ENCODE measurements around the gene ARHGEF2. TPM values are rescaled to one million over a fixed set of nuclear protein-coding genes. Genes with fewer than 3 reads are reported as not detected.
"Not testable (repeated sequence)": the region's sequence is repeated elsewhere in the genome, so short reads cannot be mapped to it uniquely, and the experiment has no call there.

ARHGEF2 gene
- total and polyA plus RNA-seq, 4 donors = 58.3 to 217 (median 117) TPM

DNA sequence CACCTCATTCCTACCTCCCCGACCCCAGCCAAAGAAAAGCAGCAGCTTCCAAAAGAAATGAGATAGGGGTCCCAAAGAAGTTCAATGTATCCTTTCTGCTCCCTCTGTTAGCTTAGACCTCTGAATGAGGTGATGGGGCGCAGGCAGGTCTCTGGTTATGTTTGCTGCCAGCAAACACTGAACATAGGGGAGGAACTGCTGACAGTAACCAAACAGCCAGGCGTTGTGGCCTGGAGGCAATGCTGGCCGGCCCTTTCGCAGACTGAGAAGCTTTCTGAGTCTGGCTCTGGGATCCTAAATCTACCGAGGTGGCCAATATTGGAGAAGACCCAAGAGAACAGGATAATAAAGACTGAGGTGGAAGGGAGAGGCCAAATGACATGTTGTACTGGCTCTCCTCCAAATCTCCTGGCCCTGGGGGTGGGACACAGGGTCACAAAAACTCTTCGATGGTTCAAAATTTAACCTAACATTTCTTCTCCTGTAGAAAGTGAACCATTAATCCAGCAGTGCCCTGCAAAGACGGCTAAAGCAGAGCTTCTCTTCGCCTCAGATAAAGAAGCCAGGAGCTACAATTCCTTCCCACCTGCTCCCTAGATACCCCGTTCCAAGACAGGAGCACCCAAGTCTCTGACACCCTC lies 22.8 kb upstream of the ARHGEF2 start:
- H3K9me3 ChIP-seq (ENCODE audit: control insufficient read depth, low read length) = no peaks in the 10 kb centered on the region
- ATAC-seq (ENCODE audit: low FRiP score) = no peak
- DNase-seq = no peak
- H3K27ac ChIP-seq (ENCODE audit: low read depth in 1 of 2, low read length in 2 of 2) = no peak overlapping the region
- intact Hi-C loops (cut with DNase I) = no loop called here
- no peaks in the 10 kb centered on the region for H3K4me1 ChIP-seq (ENCODE audit: control insufficient read depth in 1 of 2, insufficient read depth in 2 of 2, low read length in 2 of 2)
- 62 to 65% methylated on average over 10 of the region's 10 CpGs for WGBS, 2 donors
- no peak overlapping the region for H3K4me3 ChIP-seq (ENCODE audit: low read length in 2 of 2)
- no peaks in the 10 kb centered on the region for H3K27me3 ChIP-seq (ENCODE audit: control insufficient read depth in 1 of 2, insufficient read depth in 2 of 2, low read length in 1 of 2)
- H3K36me3 ChIP-seq (ENCODE audit: control insufficient read depth in 1 of 2, insufficient read depth in 2 of 2, low read length in 1 of 2) = no peaks in the 10 kb centered on the region

DNA sequence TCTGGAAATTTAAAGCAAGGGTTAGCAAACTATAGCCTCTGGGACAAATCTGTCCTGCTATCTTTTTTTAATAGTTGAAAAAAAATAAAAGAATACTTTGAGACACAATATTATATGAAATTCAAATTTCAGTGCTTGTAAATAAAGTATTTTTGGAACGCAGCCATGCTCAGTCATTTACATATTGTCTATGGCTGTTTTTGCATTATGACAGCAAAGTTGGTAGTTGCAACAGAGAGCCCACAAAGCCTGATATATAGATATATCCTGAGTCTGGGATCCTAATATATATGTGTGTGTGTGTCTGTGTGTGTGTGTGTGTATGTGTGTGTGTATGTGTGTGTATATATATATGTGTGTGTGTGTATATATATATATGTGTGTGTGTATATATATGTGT lies 21.6 kb upstream of the ARHGEF2 start:
- Histone ChIP-seq H3K27ac (ENCODE audit: low read depth in 1 of 2, low read length in 2 of 2) (no peak overlapping the region), H3K4me3 (ENCODE audit: low read length in 2 of 2) (no peak overlapping the region), H3K27me3 (ENCODE audit: control insufficient read depth in 1 of 2, insufficient read depth in 2 of 2, low read length in 1 of 2) (no peaks in the 10 kb centered on the region), H3K36me3 (ENCODE audit: control insufficient read depth in 1 of 2, insufficient read depth in 2 of 2, low read length in 1 of 2) (no peaks in the 10 kb centered on the region), H3K9me3 (ENCODE audit: control insufficient read depth, low read length) (no peaks in the 10 kb centered on the region), H3K4me1 (ENCODE audit: control insufficient read depth in 1 of 2, insufficient read depth in 2 of 2, low read length in 2 of 2) (no peaks in the 10 kb centered on the region)
- intact Hi-C loops (cut with DNase I) = no loop called here
- no peak for ATAC-seq (ENCODE audit: low FRiP score)
- no peak for DNase-seq
- 80 to 88% methylated on average over 1 of the region's 1 CpG for WGBS, 2 donors

DNA sequence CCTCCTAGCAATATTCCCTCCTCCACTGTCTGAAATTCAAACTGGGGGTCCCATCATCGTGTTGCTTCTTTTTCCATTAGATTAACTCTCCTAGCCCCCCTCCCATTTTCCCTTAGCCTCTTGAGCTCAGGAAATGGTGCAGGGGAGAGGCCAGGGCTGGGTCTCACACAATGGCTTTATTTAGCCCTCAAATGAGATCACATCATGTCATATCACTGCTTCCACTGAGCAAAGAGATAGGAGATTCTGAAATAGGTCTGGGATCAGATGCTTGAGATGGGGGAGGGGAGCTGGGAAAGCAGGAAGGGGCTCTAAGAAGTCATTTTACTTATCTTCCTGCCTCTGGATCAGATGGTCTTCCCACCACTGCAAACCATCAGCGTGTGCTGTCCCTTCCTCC lies 17.8 kb upstream of the ARHGEF2 start:
- WGBS, 2 donors = 37 to 42% methylated on average over 2 of the region's 2 CpGs
- no peak overlapping the region for H3K4me3 ChIP-seq (ENCODE audit: low read length in 2 of 2)
- H3K27ac ChIP-seq (ENCODE audit: low read depth in 1 of 2, low read length in 2 of 2) = no peak overlapping the region
- DNase-seq (no peak), ATAC-seq (ENCODE audit: low FRiP score) (no peak)
- intact Hi-C loops (cut with DNase I) = no loop called here
- H3K9me3 ChIP-seq (ENCODE audit: control insufficient read depth, low read length) = no peaks in the 10 kb centered on the region
- no peaks in the 10 kb centered on the region for H3K4me1 ChIP-seq (ENCODE audit: control insufficient read depth in 1 of 2, insufficient read depth in 2 of 2, low read length in 2 of 2)
- no peaks in the 10 kb centered on the region for H3K27me3 ChIP-seq (ENCODE audit: control insufficient read depth in 1 of 2, insufficient read depth in 2 of 2, low read length in 1 of 2)
- H3K36me3 ChIP-seq (ENCODE audit: control insufficient read depth in 1 of 2, insufficient read depth in 2 of 2, low read length in 1 of 2) = no peaks in the 10 kb centered on the region

DNA sequence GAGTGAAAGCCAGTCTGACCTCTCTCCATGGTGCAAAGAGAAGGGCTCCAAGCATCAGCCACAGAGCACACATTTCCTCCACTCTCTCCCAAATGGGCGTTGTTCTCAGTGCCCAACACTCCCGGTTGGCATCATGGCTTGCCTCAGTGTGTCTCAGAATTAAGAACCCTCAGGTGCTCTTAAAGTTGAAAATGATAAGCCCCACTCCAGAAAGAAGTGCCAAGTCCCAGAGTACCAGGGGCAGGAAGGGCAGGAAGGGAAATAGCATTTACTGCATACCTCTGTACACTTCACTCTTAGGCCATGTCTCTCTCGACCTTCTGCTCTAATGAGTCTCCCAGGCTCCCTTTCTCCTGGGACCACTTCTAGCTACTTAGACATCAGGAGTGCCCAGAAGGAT lies 15.2 kb upstream of the ARHGEF2 start:
- no peaks in the 10 kb centered on the region for H3K36me3 ChIP-seq (ENCODE audit: control insufficient read depth in 1 of 2, insufficient read depth in 2 of 2, low read length in 1 of 2)
- no peaks in the 10 kb centered on the region for H3K27me3 ChIP-seq (ENCODE audit: control insufficient read depth in 1 of 2, insufficient read depth in 2 of 2, low read length in 1 of 2)
- H3K9me3 ChIP-seq (ENCODE audit: control insufficient read depth, low read length) = no peaks in the 10 kb centered on the region
- intact Hi-C loops (cut with DNase I) = no loop called here
- H3K4me1 ChIP-seq (ENCODE audit: control insufficient read depth in 1 of 2, insufficient read depth in 2 of 2, low read length in 2 of 2) = no peaks in the 10 kb centered on the region
- no peak for ATAC-seq (ENCODE audit: low FRiP score)
- no peak for DNase-seq
- WGBS, 2 donors = 75 to 83% methylated on average over 3 of the region's 3 CpGs
- no peak overlapping the region for H3K27ac ChIP-seq (ENCODE audit: low read depth in 1 of 2, low read length in 2 of 2)
- no peak overlapping the region for H3K4me3 ChIP-seq (ENCODE audit: low read length in 2 of 2)

DNA sequence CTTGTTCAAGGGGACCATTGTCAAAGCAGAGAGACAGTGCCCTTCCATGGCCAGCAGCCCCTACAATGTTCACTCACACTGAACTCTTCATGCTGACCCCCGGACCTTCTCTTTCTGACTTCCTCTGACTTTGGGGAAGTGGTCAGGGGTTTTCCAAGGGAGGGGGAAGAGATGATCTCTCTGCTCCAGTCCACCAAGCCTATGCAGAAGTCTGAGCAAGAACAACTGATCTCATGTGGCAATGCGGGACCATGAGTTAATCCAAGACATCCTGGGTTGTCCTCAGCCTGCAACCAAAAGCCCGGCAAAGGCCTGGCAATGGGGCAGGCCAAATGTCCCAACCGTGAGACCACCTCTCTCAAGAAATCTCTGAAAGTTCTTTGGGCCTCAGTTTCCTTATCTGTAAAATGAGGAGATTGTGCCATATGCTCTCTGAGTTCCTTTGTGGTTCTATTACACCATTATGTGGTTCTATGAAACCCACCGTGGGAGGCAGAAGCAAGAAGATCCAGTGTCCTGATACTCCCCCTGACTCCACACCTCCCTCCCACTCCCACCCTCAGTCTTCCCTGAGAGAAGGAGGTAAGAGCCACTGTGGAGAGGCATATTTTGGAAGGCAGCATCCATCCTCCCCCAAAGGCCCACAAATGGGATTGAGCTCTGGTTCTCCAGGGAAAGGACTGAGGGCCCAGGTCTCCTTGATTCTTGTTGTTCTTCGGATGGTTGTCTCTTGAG lies 11.8 kb upstream of the ARHGEF2 start:
- no peak for DNase-seq
- 86 to 89% methylated on average over 6 of the region's 6 CpGs for WGBS, 2 donors

DNA sequence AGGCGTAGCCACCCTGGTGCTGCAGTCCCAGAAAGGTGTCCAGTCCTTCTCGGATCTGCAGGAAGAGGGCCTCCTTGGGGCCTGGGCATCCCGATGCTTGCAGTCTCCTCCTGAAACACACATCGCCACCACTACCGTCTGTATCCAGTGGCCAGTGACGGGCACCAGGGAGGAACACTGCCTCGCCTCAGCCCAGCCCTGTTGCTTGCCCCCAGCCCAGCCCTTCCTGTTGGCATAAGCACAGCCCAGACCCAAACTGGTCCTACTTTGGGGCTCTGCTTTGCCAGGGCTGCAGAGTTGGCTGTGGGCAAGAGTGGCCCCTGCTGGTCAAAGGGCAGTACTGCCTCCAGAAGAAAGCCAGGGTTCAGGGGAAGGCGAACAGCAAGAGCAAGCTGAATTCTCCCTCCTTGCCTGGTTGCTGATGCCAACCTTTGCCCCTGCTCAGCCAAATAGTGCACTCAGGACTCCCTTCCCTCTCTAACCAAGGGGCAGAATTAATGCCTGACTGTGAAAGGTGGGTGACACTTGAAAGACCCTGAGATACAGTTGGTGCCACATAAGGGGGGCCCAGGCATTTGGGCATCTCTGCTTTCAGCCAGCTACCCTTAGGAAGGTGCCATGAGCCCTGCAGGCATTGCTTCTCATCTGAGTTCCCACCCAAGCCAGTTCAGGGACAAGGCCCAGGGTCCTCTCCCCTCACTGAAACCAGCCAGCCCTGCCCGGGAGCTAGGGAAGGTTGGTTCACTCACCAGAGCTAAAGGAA lies 11.1 kb upstream of the ARHGEF2 start:
- Histone ChIP-seq H3K27ac (ENCODE audit: low read depth in 1 of 2, low read length in 2 of 2) (peak overlapping the region; percentile 14 to 66), H3K4me1 (ENCODE audit: control insufficient read depth in 1 of 2, insufficient read depth in 2 of 2, low read length in 2 of 2) (no peaks in the 10 kb centered on the region), H3K9me3 (ENCODE audit: control insufficient read depth, low read length) (no peaks in the 10 kb centered on the region), H3K4me3 (ENCODE audit: low read length in 2 of 2) (peak overlapping the region; percentile 17 to 39), H3K27me3 (ENCODE audit: control insufficient read depth in 1 of 2, insufficient read depth in 2 of 2, low read length in 1 of 2) (no peaks in the 10 kb centered on the region), H3K36me3 (ENCODE audit: control insufficient read depth in 1 of 2, insufficient read depth in 2 of 2, low read length in 1 of 2) (no peaks in the 10 kb centered on the region)
- ATAC-seq (ENCODE audit: low FRiP score) (peak; percentile 97), DNase-seq (peak; percentile 87 to 89)
- intact Hi-C loops (cut with DNase I) = loop anchor here (1.0 to 2.0 kb wide), 2 partner anchors 51 kb away; no protein-coding TSS in a partner anchor
- WGBS, 2 donors = 12% methylated on average over 9 of the region's 9 CpGs

More for the DNA sequence above, 11.8 kb upstream of the ARHGEF2 start:
- Histone ChIP-seq H3K4me3 (ENCODE audit: low read length in 2 of 2) (no peak overlapping the region), H3K4me1 (ENCODE audit: control insufficient read depth in 1 of 2, insufficient read depth in 2 of 2, low read length in 2 of 2) (no peaks in the 10 kb centered on the region), H3K9me3 (ENCODE audit: control insufficient read depth, low read length) (no peaks in the 10 kb centered on the region), H3K27me3 (ENCODE audit: control insufficient read depth in 1 of 2, insufficient read depth in 2 of 2, low read length in 1 of 2) (no peaks in the 10 kb centered on the region), H3K36me3 (ENCODE audit: control insufficient read depth in 1 of 2, insufficient read depth in 2 of 2, low read length in 1 of 2) (no peaks in the 10 kb centered on the region), H3K27ac (ENCODE audit: low read depth in 1 of 2, low read length in 2 of 2) (no peak overlapping the region)
- intact Hi-C loops (cut with DNase I) = no loop called here
- peak; percentile 3 for ATAC-seq (ENCODE audit: low FRiP score)

DNA sequence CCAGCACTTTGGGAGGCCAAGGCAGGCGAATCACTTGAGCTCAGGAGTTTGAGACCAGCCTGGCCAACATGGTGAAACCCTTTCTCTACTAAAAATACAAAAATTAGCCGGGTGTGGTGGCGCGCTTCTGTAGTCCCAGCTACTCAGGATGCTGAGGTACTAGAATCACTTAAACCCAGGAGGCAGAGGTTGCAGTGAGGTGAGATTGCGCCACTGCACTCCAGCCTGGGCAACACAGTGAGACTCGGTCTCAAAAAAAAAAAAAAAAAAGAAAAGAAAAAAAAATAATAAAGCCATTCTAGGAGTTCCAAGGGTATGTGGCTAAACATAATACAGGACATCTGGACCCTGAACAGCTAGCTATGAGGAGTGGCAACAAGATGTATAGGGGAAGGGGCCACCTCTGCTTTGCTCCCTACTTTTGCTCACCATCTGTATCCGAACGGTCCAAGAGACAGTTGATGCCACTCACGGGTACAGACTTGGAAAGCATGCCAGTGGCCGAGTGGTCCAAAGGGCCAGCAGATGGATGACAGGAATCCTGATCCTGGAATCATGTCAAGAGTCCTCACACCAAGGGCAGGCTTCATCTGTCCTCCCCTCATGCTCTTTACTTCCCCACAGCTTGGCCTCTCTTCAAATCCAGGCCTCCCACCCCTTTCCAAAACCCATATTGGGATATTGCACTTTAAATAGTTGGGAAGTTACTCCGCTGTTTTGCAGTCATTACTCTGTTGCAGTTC lies 6.7 kb upstream of the ARHGEF2 start:
- DNase-seq; H3K27me3 ChIP-seq (ENCODE audit: control insufficient read depth in 1 of 2, insufficient read depth in 2 of 2, low read length in 1 of 2); H3K4me3 ChIP-seq (ENCODE audit: low read length in 2 of 2); intact Hi-C loops (cut with DNase I); ATAC-seq (ENCODE audit: low FRiP score); H3K36me3 ChIP-seq (ENCODE audit: control insufficient read depth in 1 of 2, insufficient read depth in 2 of 2, low read length in 1 of 2); H3K9me3 ChIP-seq (ENCODE audit: control insufficient read depth, low read length): not testable (repeated sequence)
- WGBS, 2 donors = 69 to 73% methylated on average over 11 of the region's 11 CpGs
- Histone ChIP-seq H3K4me1 (ENCODE audit: control insufficient read depth in 1 of 2, insufficient read depth in 2 of 2, low read length in 2 of 2) (peaks cover 0 to 16% of the 10 kb centered on the region in 2 donors), H3K27ac (ENCODE audit: low read depth in 1 of 2, low read length in 2 of 2) (peak overlapping the region in 1 of 2 donors; percentile 50)

DNA sequence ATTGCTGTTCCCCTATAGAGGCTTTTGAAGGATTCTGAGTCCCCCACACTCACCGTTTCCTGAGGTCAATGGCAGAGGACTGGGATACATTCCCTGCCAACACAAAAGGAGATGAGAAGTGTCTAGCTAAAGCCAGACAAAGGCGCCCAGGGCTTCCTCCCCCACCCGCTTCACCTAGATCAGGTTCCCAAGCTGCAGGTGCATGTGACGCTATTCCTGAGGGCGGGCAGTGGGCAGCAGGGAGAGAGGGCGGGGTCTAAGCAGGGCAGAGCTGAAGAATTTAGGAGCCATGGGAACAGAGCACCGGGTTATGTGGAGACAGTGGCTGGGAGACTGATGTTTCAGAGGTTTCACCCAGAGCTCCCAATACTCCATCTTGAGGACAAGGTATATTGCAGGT lies 6.0 kb upstream of the ARHGEF2 start:
- 76 to 81% methylated on average over 7 of the region's 7 CpGs for WGBS, 2 donors
- Histone ChIP-seq H3K4me1 (ENCODE audit: control insufficient read depth in 1 of 2, insufficient read depth in 2 of 2, low read length in 2 of 2) (peaks cover 0 to 16% of the 10 kb centered on the region in 2 donors), H3K9me3 (ENCODE audit: control insufficient read depth, low read length) (no peaks in the 10 kb centered on the region), H3K27me3 (ENCODE audit: control insufficient read depth in 1 of 2, insufficient read depth in 2 of 2, low read length in 1 of 2) (no peaks in the 10 kb centered on the region), H3K4me3 (ENCODE audit: low read length in 2 of 2) (no peak overlapping the region), H3K27ac (ENCODE audit: low read depth in 1 of 2, low read length in 2 of 2) (peak overlapping the region in 1 of 2 donors; percentile 83), H3K36me3 (ENCODE audit: control insufficient read depth in 1 of 2, insufficient read depth in 2 of 2, low read length in 1 of 2) (no peaks in the 10 kb centered on the region)
- intact Hi-C loops (cut with DNase I) = no loop called here
- no peak for DNase-seq
- ATAC-seq (ENCODE audit: low FRiP score) = no peak
